GM19238 (cell line): ENCODE data around the gene GPRASP3.
A peak's percentile ranks its signal among the peaks of the same experiment; 100 is the strongest.

Experiments
- DNase-seq: peaks from one replicate; pipeline ENCODE4 v3.0.0; 2011; ENCODE audit warnings: low spot score; ENCODE audit not compliant: insufficient read length

GPRASP3 gene

GRCh38 chrX:102765217-102765616 lies 44.7 kb downstream of the GPRASP3 start:
- no peak for DNase-seq

- DNase-seq, result no peak
Measured at GRCh38 chrX:102765809-102766208, 45.3 kb downstream of the GPRASP3 start.

- no peak for DNase-seq
Measured at GRCh38 chrX:102767287-102767686, 46.7 kb downstream of the GPRASP3 start.

- DNase-seq, result peak; percentile 43
Measured at GRCh38 chrX:102768987-102769761, 48.6 kb downstream of the GPRASP3 start.
